Sigmoid colon (tissue), 3 donors: ENCODE results near the gene KLHL12.

Experiments
- POLR2A ChIP-seq, 2 donors: fragments of 450-650 bp; IDR thresholded peaks; one replicate each; pipeline ENCODE4 v1.6.1; 2016; ENCODE audit warnings: antibody characterized with exemption in 2 of 2, mild to moderate bottlenecking in 2 of 2, moderate library complexity in 2 of 2
- TF ChIP-seq, protein P1 (sequence below), 4 experiments: fragments of 450-650 bp in 3 of 4; fragments of 200-600 bp in 1 of 4; IDR thresholded peaks; one replicate each; pipeline ENCODE4 v1.5.1; 2016 to 2019; ENCODE audit warnings: antibody characterized with exemption in 4 of 4, mild to moderate bottlenecking in 3 of 4, moderate library complexity in 2 of 4

DNA sequence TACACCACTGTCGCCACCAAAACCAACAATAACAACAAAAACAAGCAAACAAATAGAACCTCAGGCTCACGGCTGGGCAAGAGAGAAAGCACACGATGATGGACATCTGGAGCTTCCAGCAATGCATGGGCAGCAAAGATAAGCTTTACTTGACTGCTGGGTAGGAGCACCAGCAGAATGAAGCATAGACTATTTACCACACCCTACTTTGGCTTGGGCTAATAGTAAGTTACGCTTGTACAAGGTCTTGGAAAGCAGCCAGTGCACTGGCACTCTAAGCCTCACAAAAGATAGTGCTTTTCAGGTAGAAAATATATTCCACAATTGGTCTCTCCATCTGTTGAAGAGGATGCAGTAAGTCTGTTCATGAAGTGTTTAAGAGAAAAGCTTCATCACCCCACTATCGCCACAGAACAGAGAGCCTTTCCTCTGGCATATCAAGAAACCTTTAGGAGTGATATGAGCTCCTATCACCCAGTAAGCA is 17.4 kb upstream of the KLHL12 start:
- TF ChIP-seq, protein P1, sequence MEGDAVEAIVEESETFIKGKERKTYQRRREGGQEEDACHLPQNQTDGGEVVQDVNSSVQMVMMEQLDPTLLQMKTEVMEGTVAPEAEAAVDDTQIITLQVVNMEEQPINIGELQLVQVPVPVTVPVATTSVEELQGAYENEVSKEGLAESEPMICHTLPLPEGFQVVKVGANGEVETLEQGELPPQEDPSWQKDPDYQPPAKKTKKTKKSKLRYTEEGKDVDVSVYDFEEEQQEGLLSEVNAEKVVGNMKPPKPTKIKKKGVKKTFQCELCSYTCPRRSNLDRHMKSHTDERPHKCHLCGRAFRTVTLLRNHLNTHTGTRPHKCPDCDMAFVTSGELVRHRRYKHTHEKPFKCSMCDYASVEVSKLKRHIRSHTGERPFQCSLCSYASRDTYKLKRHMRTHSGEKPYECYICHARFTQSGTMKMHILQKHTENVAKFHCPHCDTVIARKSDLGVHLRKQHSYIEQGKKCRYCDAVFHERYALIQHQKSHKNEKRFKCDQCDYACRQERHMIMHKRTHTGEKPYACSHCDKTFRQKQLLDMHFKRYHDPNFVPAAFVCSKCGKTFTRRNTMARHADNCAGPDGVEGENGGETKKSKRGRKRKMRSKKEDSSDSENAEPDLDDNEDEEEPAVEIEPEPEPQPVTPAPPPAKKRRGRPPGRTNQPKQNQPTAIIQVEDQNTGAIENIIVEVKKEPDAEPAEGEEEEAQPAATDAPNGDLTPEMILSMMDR (IDR thresholded peaks at IDR 0.05) = no peak
- no peak for TF ChIP-seq POLR2A (IDR thresholded peaks at IDR 0.05)
